Measurements from ENCODE around the gene IGSF8.
"Not testable (repeated sequence)": the region's sequence is repeated elsewhere in the genome, so short reads cannot be mapped to it uniquely, and the experiment has no call there.

The IGSF8 gene

DNA sequence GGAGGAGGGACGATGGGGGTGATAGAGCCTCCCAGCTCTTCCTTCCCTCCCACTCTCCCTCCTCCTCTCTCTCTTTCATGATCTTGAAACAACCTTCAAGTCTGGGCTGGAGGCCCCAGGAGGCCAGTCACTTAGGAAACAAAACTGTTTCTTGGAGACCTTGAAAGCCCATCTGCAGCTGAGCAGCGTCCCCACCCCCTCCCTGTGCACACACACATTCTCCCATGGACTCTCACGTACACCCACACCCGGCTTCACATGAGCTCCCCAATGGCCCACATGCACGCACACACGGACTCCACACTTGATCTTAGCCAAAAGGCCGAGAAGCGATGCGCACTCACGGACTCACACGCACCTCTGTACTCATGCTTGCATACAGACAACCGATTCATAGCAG is 13.9 kb upstream of the IGSF8 start:
- no peak for TF ChIP-seq CTCF (IDR thresholded peaks at IDR 0.05; ENCODE audit: low read depth, low read length)
- no peak for DNase-seq (ENCODE audit: extremely low read depth, low read depth)

DNA sequence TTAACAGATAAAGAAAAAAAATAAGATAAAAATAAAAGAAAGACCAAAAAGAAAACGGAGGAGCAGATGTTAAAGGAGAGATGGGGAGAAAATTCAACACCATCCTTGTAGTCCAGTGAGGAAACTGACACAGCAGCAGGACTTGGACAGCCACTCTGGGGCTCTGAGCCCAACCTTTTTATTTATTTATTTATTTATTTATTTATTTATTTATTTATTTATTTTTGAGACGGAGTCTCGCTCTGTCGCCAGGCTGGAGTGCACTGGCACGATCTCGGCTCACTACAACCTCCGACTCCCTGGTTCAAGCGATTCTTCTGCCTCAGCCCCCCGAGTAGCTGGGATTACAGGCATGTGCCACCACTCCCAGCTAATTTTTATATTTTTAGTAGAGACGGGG is 13.0 kb upstream of the IGSF8 start:
- not testable (repeated sequence) for DNase-seq (ENCODE audit: extremely low read depth, low read depth)

DNA sequence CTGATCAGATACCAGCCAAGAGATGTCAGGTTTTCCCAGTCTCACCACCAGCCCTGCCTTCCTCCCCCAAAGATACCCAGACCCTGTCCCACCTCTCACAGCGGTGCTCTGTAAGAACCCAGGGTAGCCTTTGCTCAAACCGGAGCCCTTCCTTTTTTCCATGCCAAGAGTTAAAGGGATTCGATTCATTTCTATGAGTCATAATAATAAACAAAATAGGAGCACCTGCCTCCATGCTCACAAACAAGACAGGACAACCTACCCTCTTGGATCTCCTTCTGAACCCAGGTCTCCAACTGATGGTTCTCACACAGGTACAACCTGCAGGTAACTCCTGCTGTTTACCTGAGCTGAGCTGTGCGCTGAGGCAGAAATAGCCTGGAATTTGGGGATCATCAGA is 11.3 kb upstream of the IGSF8 start:
- DNase-seq (ENCODE audit: extremely low read depth, low read depth), result no peak
- TF ChIP-seq CTCF (IDR thresholded peaks at IDR 0.05; ENCODE audit: low read depth, low read length), result no peak

DNA sequence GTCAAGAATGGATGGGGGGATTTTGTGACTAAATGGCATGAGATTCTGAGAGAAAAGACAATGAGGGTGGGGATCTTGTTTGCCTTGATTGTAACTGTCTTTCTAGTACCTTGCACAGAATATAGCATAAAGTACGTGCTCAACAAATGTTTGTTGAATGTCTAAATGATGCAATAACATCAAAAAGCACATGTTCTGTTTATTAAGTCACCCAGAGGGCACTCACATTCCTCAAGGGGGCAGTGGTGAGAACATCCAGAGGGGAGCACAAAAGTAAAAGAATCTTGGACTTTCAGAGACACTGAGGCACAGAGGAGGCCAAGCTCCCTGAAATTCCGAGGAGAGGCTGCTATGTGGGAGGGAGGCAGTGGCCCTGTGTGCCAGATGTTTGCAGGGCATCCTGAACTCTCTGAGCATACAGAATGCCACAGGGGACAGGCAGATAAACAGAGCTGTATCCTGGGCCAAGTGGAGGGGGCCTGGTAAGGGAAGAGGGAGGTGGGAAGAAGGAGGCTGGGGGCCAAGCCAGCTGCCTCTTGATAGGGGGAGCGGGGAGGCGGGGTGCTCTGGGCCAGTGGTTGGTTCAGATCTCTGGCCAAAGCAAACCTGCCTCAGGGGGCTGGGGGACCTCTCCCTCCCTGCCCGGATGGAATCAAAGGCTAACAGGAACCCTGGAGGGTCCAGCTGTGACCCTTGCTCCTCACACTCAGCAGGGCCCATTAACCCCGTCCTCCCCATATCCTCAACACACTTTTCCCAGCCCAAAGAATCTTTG is 10.7 kb upstream of the IGSF8 start:
- peak; percentile 43 for TF ChIP-seq CTCF (IDR thresholded peaks at IDR 0.05; ENCODE audit: low read depth, low read length)
- DNase-seq (ENCODE audit: extremely low read depth, low read depth), result no peak

- no peak for DNase-seq (ENCODE audit: extremely low read depth, low read depth)
- no peak for TF ChIP-seq CTCF (IDR thresholded peaks at IDR 0.05; ENCODE audit: low read depth, low read length)
Measured at GRCh38 chr1:160107512-160107911, 9.1 kb upstream of the IGSF8 start.

- DNase-seq (ENCODE audit: extremely low read depth, low read depth), result no peak
- no peak for TF ChIP-seq CTCF (IDR thresholded peaks at IDR 0.05; ENCODE audit: low read depth, low read length)
Measured at GRCh38 chr1:160105155-160105554, 6.7 kb upstream of the IGSF8 start.

DNA sequence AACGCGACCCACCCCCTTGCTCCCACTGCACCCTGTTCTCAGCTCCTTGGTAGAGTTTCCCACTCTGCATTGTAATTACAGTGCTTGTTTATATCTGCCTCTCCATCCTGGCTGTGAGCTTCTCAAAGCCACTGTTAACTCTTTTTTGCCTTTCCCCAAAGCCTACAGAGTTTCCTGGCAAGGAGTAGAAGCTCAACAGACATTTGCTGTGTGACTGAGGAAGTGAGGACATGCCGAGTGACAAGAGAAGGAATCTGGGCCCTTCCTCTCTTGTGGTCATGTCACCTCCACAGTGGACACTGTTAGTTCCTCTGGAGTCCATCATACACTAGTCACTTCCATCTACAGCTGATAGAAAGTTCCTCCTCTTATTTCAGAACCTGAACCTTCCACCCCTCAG is 6.1 kb upstream of the IGSF8 start:
- no peak for DNase-seq (ENCODE audit: extremely low read depth, low read depth)

More for the DNA sequence above, 6.1 kb upstream of the IGSF8 start:
- TF ChIP-seq CTCF (IDR thresholded peaks at IDR 0.05; ENCODE audit: low read depth, low read length), result no peak

All from AG09319 (cell line).